SK-N-SH (cell line): ENCODE results near the gene SENP1. TPM values are rescaled to one million over a fixed set of nuclear protein-coding genes. Genes with fewer than 3 reads are reported as not detected.

Experiments
- CTCF ChIA-PET: fragments of 300-600, 350-600 bp; formaldehyde crosslinking; extraction: SDS; loops from one replicate; lab custom pipeline; 2021; lab: Yijun Ruan, JAX
- POLR2A ChIA-PET: fragments of 350-600 bp; sonication (Branson Sonifier 250); formaldehyde crosslinking; extraction: SDS; loops from one replicate; lab custom pipeline; 2020; ENCODE audit warnings: antibody characterized with exemption, inconsistent platforms; lab: Yijun Ruan, JAX
- DNase-seq: peaks from one replicate; pipeline ENCODE4 v3.0.0; 2012
- H2AFZ ChIP-seq: fragments of 200-600 bp; sonication (generic); 2 replicates; pipeline ENCODE4 v1.8.1; 2016; ENCODE audit warnings: antibody characterized with exemption, mild to moderate bottlenecking, low read depth
- H3F3A ChIP-seq: fragments of 200-600 bp; sonication (generic); replicated peaks from 2 replicates; pipeline ENCODE3; 2016; ENCODE audit warnings: antibody characterized with exemption, mild to moderate bottlenecking; ENCODE audit not compliant: insufficient read depth
- H3K27ac ChIP-seq, 2 experiments: fragments of 200-500 bp in 1 of 2; fragments of 200-600 bp in 1 of 2; sonication (Bioruptor generic) in 1 of 2; sonication (generic), shearing (Covaris generic) in 1 of 2; 2 replicates each; pipeline versions ENCODE4 v1.5.1 to v1.6.1; 2014 to 2016; ENCODE audit warnings: low read depth in 2 of 2, inconsistent platforms in 1 of 2, low read length in 1 of 2, mild to moderate bottlenecking in 1 of 2, mixed read lengths in 1 of 2
- H3K27me3 ChIP-seq: fragments of 200-600 bp; sonication (generic), shearing (Covaris generic); 2 replicates; pipeline ENCODE4 v1.6.1; 2016; ENCODE audit warnings: mixed run types; ENCODE audit not compliant: insufficient read depth
- H3K36me3 ChIP-seq, 2 experiments: fragments of 200-500 bp in 1 of 2; fragments of 200-600 bp in 1 of 2; sonication (Bioruptor generic) in 1 of 2; sonication (generic) in 1 of 2; replicated peaks in 1 of 2; 2 replicates each; pipeline versions ENCODE3 to v1.5.1; 2014 to 2016; ENCODE audit warnings: low read length in 1 of 2, mild to moderate bottlenecking in 1 of 2; ENCODE audit not compliant: insufficient read depth in 2 of 2, control insufficient read depth in 1 of 2
- H3K4me1 ChIP-seq, 2 experiments: fragments of 200-500 bp in 1 of 2; fragments of 200-600 bp in 1 of 2; sonication (Bioruptor generic) in 1 of 2; sonication (generic), shearing (Covaris generic) in 1 of 2; 2 replicates each; pipeline versions ENCODE4 v1.5.1 to v1.6.1; 2014 to 2016; ENCODE audit warnings: low read depth in 1 of 2, low read length in 1 of 2, mixed run types in 1 of 2; ENCODE audit not compliant: insufficient read depth in 2 of 2, control insufficient read depth in 1 of 2
- H3K4me2 ChIP-seq: fragments of 200-600 bp; sonication (generic), shearing (Covaris generic); 2 replicates; pipeline ENCODE4 v1.6.1; 2017; ENCODE audit warnings: mixed run types
- H3K4me3 ChIP-seq, 2 experiments: fragments of 200-500 bp in 1 of 2; fragments of 200-600 bp in 1 of 2; sonication (Bioruptor generic) in 1 of 2; sonication (generic), shearing (Covaris generic) in 1 of 2; 2 replicates each; pipeline versions ENCODE4 v1.5.1 to v1.8.1; 2014 to 2016; ENCODE audit warnings: low read depth in 2 of 2, inconsistent platforms in 1 of 2, low read length in 1 of 2, mild to moderate bottlenecking in 1 of 2, mixed read lengths in 1 of 2, moderate library complexity in 1 of 2
- H3K79me2 ChIP-seq: fragments of 200-600 bp; sonication (generic); 2 replicates; pipeline ENCODE4 v1.8.1; 2017; ENCODE audit warnings: mild to moderate bottlenecking; ENCODE audit not compliant: insufficient read depth
- H3K9ac ChIP-seq: fragments of 200-600 bp; sonication (generic); 2 replicates; pipeline ENCODE4 v1.6.1; 2017; ENCODE audit warnings: mixed run types
- H3K9me2 ChIP-seq: fragments of 200-600 bp; sonication (generic); 2 replicates; pipeline ENCODE4 v1.6.1; 2017; ENCODE audit warnings: mixed run types
- H3K9me3 ChIP-seq: fragments of 200-600 bp; sonication (generic); 2 replicates; pipeline ENCODE4 v1.6.1; 2017; ENCODE audit warnings: mixed run types, mild to moderate bottlenecking, moderate library complexity
- H4K20me1 ChIP-seq: fragments of 200-600 bp; sonication (generic); 2 replicates; pipeline ENCODE4 v1.6.1; 2017; ENCODE audit warnings: mild to moderate bottlenecking, mixed run types; ENCODE audit not compliant: insufficient read depth
- ELF1 ChIP-seq: IDR thresholded peaks from 2 replicates; pipeline ENCODE4 v1.4.0; 2012
- EP300 ChIP-seq, 2 experiments: IDR thresholded peaks; 2 replicates each; pipeline versions ENCODE4 v1.4.0 to v1.6.1; 2012; ENCODE audit warnings: borderline replicate concordance in 1 of 2, low read depth in 1 of 2, low read length in 1 of 2
- FOXM1 ChIP-seq: IDR thresholded peaks from 2 replicates; pipeline ENCODE4 v1.4.0; 2012; ENCODE audit warnings: low read depth, mild to moderate bottlenecking
- NFIC ChIP-seq: IDR thresholded peaks from 2 replicates; pipeline ENCODE4 v1.4.0; 2012; ENCODE audit warnings: borderline replicate concordance
- NRF1 ChIP-seq: IDR thresholded peaks from 2 replicates; pipeline ENCODE4 v1.6.1; 2012; ENCODE audit warnings: low read depth, mild to moderate bottlenecking, low read length
- POLR2AphosphoS5 ChIP-seq: IDR thresholded peaks from 2 replicates; pipeline ENCODE4 v1.6.1; 2012; ENCODE audit warnings: low read depth, low read length
- RAD21 ChIP-seq: IDR thresholded peaks from 2 replicates; pipeline ENCODE4 v1.6.1; 2012; ENCODE audit warnings: mild to moderate bottlenecking, low read length
- RCOR1 ChIP-seq: fragments of 150-350 bp; IDR thresholded peaks from 2 replicates; pipeline ENCODE4 v1.6.1; 2017; ENCODE audit warnings: antibody characterized with exemption, low read length
- RFX5 ChIP-seq: IDR thresholded peaks from 2 replicates; pipeline ENCODE4 v1.6.1; 2012; ENCODE audit warnings: mild to moderate bottlenecking, improper control_type of control experiment, low read length
- RXRA ChIP-seq: IDR thresholded peaks from 2 replicates; pipeline ENCODE4 v1.4.0; 2012; ENCODE audit warnings: low read depth, mild to moderate bottlenecking, borderline replicate concordance
- SIN3A ChIP-seq: IDR thresholded peaks from 2 replicates; pipeline ENCODE4 v1.6.1; 2012; ENCODE audit warnings: low read depth, mild to moderate bottlenecking, low read length, moderate library complexity, borderline replicate concordance
- SMC3 ChIP-seq: IDR thresholded peaks from 2 replicates; pipeline ENCODE4 v1.6.1; 2012; ENCODE audit warnings: low read depth, low read length, improper control_type of control experiment
- TCF12 ChIP-seq: IDR thresholded peaks from 2 replicates; pipeline ENCODE4 v1.4.0; 2012
- TEAD4 ChIP-seq: IDR thresholded peaks from 2 replicates; pipeline ENCODE4 v1.4.0; 2012; ENCODE audit warnings: mild to moderate bottlenecking, borderline replicate concordance; ENCODE audit not compliant: insufficient read depth
- WGBS: methylation state at CpG from one replicate; pipeline ENCODE4 v1.1.6; 2017; ENCODE audit warnings: low lambda C conversion rate; 5-methylcytosine and 5-hydroxymethylcytosine counted together
- polyA plus RNA-seq, 3 experiments: library from polyadenylated mRNA; depleted of rRNA; stranded (reverse); fragments of >200 nt; gene quantifications; 2 replicates each; pipeline ENCODE4 v1.2.3, GENCODE V29; 2012
- TF ChIP-seq, protein P1 (sequence below): IDR thresholded peaks from 2 replicates; pipeline ENCODE4 v1.4.0; 2012; ENCODE audit warnings: low read depth, borderline replicate concordance
- TF ChIP-seq, protein P2 (sequence below): IDR thresholded peaks from 2 replicates; pipeline ENCODE4 v1.4.0; 2012; ENCODE audit warnings: low read depth
- TF ChIP-seq, protein P3 (sequence below): fragments of 150-350 bp; IDR thresholded peaks from 2 replicates; pipeline ENCODE4 v1.6.1; 2017; ENCODE audit warnings: antibody characterized with exemption, low read length, low read depth, borderline replicate concordance

Gene SENP1
- polyA plus RNA-seq, 1 of the 3 experiments (the other 2 are of a cell fraction) = 5.6 TPM

DNA sequence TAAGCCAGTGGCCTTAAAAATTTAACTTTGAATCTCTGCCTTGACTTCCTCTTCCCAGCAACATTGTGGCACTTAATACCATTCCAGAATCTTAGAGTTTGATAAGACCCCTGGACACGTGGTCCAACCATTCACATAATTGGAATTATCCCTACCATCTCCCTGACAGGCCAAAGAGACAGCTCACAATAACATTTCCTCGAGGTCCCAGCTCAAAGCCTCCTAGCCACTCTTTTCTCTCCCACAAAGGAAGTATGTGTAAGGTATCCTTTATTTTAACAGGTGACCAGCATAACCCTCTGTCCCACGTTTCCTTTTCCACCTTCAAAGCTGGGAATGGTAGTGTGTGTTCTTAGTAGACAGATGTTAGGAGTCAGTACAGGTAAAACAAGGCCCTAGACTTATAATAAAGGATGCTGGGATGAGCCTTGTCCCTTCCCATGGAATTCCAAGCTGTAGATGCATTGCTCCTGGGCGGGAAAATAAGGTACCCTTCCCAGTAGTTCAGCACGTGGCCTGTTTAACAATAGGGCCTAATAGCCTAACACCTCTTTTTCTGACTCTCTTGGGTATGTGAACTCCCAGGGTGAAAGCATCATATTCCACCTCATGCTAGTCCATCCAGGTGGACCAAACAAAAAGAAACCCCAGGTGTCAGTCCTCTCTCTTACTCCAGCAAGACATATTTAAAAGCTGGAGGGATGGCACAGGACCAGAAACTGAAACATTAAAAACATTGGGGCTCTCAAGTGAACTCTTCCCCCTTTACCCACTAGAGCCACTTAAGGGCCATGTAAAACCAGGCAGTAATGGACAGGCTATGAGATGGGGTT, 64.1 kb downstream of the SENP1 start:
- H3K27me3 ChIP-seq = no peaks in the 10 kb centered on the region
- no peaks in the 10 kb centered on the region for H3F3A ChIP-seq
- H3K9me3 ChIP-seq = no peaks in the 10 kb centered on the region
- H3K36me3 ChIP-seq = peaks cover 29 to 38% of the 10 kb centered on the region in 2 experiments
- no peak overlapping the region for H3K9ac ChIP-seq
- no peaks in the 10 kb centered on the region for H3K9me2 ChIP-seq
- H3K4me1 ChIP-seq = no peaks in the 10 kb centered on the region
- 79% methylated on average over 4 of the region's 5 CpGs for WGBS
- H3K4me3 ChIP-seq = no peak overlapping the region
- no peak for TF ChIP-seq TCF12
- no peak for TF ChIP-seq FOXM1
- TF ChIP-seq EP300 (IDR thresholded peaks at IDR 0.05; ENCODE audit: borderline replicate concordance in 1 of 2, low read depth in 1 of 2, low read length in 1 of 2) = no peak
- no peaks in the 10 kb centered on the region for H4K20me1 ChIP-seq
- ChIA-PET CTCF (no interaction called here), POLR2A (no interaction called here)
- no peak for DNase-seq
- no peak overlapping the region for H3K27ac ChIP-seq
- no peak overlapping the region for H3K4me2 ChIP-seq
- H3K79me2 ChIP-seq = no peaks in the 10 kb centered on the region
- no peak overlapping the region for H2AFZ ChIP-seq

DNA sequence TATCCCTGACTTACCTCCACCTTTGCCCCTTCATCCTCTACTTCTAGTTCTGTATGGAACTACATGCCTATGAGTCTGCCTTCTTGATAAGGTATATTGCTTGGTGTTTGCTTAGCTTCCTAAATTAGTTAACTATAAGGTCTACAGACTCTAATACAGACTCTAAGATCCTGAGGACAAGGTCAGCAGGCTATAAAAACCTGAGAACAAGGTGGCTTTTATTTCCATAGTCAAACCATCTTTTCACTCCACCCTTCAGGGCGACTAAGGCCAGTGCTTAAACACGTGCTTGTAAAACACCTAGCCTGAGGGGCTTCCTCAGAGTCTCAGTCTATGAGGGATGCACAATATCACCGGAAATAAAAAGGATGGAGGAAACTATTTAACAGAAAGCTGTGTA, 65.5 kb downstream of the SENP1 start:
- no peaks in the 10 kb centered on the region for H4K20me1 ChIP-seq
- H3K9ac ChIP-seq = no peak overlapping the region
- H3K79me2 ChIP-seq = no peaks in the 10 kb centered on the region
- no peak overlapping the region for H3K4me3 ChIP-seq
- H3K27me3 ChIP-seq = no peaks in the 10 kb centered on the region
- CTCF ChIA-PET = no interaction called here
- peaks cover 17 to 23% of the 10 kb centered on the region in 2 experiments for H3K36me3 ChIP-seq
- H3K4me2 ChIP-seq = no peak overlapping the region
- no peaks in the 10 kb centered on the region for H3F3A ChIP-seq
- H2AFZ ChIP-seq = no peak overlapping the region
- no peak overlapping the region for H3K27ac ChIP-seq
- no peak for DNase-seq
- TF ChIP-seq, protein P1, sequence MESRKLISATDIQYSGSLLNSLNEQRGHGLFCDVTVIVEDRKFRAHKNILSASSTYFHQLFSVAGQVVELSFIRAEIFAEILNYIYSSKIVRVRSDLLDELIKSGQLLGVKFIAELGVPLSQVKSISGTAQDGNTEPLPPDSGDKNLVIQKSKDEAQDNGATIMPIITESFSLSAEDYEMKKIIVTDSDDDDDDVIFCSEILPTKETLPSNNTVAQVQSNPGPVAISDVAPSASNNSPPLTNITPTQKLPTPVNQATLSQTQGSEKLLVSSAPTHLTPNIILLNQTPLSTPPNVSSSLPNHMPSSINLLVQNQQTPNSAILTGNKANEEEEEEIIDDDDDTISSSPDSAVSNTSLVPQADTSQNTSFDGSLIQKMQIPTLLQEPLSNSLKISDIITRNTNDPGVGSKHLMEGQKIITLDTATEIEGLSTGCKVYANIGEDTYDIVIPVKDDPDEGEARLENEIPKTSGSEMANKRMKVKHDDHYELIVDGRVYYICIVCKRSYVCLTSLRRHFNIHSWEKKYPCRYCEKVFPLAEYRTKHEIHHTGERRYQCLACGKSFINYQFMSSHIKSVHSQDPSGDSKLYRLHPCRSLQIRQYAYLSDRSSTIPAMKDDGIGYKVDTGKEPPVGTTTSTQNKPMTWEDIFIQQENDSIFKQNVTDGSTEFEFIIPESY = no peak
- TF ChIP-seq ELF1 (no peak), NFIC (no peak), FOXM1 (no peak), SMC3 (no peak)
- H3K4me1 ChIP-seq = no peaks in the 10 kb centered on the region
- no peaks in the 10 kb centered on the region for H3K9me2 ChIP-seq
- no peaks in the 10 kb centered on the region for H3K9me3 ChIP-seq
- 92% methylated on average over 3 of the region's 3 CpGs for WGBS
- POLR2A ChIA-PET = no interaction called here

DNA sequence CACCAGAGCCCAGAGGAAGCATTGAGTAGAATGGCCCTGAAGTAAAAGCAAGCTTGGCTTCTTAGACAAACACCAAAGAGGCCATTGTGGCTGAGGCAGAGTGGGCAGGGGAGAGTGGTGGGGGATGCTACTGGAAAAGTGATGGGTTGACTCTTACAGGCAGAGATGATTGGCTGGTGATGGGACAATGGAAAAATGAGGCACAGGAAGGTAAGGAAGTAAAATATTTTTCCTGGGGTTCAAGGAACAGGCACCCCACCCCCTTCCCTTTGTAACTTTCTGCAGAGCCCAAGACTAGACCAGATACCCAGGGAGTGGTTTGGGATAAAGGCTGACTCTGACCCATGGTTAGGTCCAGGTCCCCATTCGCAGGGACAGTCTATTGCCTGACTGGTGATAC, 66.7 kb downstream of the SENP1 start:
- Histone ChIP-seq H3K79me2 (no peaks in the 10 kb centered on the region), H2AFZ (no peak overlapping the region), H3K9me3 (no peaks in the 10 kb centered on the region), H3K27me3 (no peaks in the 10 kb centered on the region), H3F3A (no peaks in the 10 kb centered on the region), H4K20me1 (no peaks in the 10 kb centered on the region), H3K27ac (no peak overlapping the region), H3K9ac (no peak overlapping the region), H3K4me3 (no peak overlapping the region), H3K9me2 (no peaks in the 10 kb centered on the region), H3K4me2 (no peak overlapping the region), H3K36me3 (peaks cover 9 to 12% of the 10 kb centered on the region in 2 experiments), H3K4me1 (no peaks in the 10 kb centered on the region)
- ChIA-PET CTCF (interaction anchor here (0.9 kb wide), 1 partner anchor 28 kb away, joined by 3 read pairs; no protein-coding TSS in a partner anchor), POLR2A (no interaction called here)
- 100% methylated on average over 1 of the region's 1 CpG for WGBS
- DNase-seq = no peak
- TF ChIP-seq NFIC (no peak), RFX5 (no peak), SIN3A (no peak), ELF1 (no peak), NRF1 (no peak), RXRA (no peak), TEAD4 (no peak), RAD21 (no peak), POLR2AphosphoS5 (no peak), RCOR1 (no peak)
- TF ChIP-seq, protein P2, sequence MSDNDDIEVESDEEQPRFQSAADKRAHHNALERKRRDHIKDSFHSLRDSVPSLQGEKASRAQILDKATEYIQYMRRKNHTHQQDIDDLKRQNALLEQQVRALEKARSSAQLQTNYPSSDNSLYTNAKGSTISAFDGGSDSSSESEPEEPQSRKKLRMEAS = no peak
- TF ChIP-seq, protein P1 = no peak
- TF ChIP-seq, protein P3, sequence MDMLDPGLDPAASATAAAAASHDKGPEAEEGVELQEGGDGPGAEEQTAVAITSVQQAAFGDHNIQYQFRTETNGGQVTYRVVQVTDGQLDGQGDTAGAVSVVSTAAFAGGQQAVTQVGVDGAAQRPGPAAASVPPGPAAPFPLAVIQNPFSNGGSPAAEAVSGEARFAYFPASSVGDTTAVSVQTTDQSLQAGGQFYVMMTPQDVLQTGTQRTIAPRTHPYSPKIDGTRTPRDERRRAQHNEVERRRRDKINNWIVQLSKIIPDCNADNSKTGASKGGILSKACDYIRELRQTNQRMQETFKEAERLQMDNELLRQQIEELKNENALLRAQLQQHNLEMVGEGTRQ = no peak
